Skeletal muscle cell (primary cell): ENCODE results near the gene LSMEM2.
"Not testable (repeated sequence)": the region's sequence is repeated elsewhere in the genome, so short reads cannot be mapped to it uniquely, and the experiment has no call there.

Experiments used
- DNase-seq: peaks from one replicate; pipeline ENCODE4 v3.0.0-alpha.2; 2010; ENCODE audit warnings: low read depth
- H3K4me3 ChIP-seq: 2 replicates; pipeline ENCODE4 v1.5.1; 2011; ENCODE audit warnings: low read depth, mild to moderate bottlenecking, control low read depth, low read length, moderate library complexity

Gene LSMEM2

DNA sequence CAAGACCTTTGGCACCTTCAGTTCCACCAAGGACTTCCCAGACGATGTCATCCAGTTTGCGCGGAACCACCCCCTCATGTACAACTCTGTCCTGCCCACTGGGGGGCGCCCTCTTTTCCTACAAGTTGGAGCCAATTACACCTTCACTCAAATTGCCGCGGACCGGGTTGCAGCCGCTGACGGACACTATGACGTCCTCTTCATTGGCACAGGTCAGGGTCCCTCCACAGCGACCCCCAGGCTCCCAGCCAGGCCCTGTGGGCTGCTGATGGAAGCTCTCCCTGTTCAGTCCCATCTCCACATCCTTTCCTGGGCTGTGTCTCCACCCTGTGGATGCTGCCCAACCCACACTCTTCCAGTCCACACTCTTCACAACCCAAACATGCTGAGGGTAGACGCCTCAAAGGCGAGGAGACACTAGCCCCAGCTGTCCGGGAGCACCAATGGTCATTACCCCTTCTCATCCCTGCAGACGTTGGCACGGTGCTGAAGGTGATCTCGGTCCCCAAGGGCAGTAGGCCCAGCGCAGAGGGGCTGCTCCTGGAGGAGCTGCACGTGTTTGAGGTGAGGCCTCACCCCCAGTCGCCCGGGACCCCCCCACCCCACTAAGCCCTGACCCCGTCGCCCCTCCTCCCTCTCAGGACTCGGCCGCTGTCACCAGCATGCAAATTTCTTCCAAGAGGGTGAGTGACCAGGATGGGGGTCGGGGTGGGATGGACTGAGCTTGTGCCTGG, 4.3 kb upstream of the LSMEM2 start:
- no peak overlapping the region for H3K4me3 ChIP-seq
- DNase-seq, result no peak

DNA sequence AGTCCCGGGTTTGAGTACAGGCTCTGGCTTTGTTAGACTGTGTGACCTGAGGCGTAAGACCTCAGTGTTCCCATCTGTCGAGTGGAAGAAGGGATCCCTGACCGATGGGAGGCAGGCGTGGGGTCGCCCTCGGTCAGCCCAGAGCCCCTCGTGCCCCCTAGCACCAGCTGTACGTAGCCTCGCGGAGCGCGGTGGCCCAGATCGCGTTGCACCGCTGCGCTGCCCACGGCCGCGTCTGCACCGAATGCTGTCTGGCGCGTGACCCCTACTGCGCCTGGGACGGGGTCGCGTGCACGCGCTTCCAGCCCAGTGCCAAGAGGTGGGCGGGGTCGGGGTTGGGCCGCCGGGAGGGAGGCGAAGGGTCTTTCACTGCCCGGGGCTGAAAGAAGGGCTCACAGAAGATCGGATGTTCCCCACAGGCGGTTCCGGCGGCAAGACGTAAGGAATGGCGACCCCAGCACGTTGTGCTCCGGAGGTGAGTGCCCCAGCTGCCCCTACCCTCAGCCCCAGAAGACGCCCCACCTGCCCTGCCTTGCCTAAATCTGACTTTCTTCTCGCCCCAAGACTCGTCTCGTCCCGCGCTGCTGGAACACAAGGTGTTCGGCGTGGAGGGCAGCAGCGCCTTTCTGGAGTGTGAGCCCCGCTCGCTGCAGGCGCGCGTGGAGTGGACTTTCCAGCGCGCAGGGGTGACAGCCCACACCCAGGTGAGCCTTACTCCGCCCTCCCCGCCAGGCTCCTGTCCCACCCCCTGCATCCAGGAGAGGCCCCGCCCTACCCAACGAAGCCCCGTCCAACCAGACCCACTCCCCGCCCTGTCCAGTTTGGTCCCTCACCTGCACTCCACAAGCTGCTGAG, 3.5 kb upstream of the LSMEM2 start:
- no peak overlapping the region for H3K4me3 ChIP-seq
- DNase-seq, result no peak

DNA sequence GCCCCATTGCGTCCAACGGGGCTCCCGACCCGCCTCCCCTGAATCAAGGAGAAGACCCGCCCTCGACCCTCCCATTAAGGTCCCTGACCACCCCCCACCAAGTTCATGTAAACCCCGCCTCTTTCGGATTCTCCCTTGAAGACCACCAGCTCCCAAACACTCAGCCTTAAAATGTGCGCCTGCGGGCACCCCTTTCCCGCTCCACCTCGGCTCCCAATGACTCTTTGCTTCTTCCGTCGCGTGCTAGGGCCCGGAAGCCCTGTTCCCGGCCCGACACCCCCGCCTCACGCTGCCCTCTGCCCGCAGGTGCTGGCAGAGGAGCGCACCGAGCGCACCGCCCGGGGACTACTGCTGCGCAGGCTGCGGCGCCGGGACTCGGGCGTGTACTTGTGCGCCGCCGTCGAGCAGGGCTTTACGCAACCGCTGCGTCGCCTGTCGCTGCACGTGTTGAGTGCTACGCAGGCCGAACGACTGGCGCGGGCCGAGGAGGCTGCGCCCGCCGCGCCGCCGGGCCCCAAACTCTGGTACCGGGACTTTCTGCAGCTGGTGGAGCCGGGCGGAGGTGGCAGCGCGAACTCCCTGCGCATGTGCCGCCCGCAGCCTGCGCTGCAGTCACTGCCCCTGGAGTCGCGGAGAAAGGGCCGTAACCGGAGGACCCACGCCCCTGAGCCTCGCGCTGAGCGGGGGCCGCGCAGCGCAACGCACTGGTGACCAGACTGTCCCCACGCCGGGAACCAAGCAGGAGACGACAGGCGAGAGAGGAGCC, 2.7 kb upstream of the LSMEM2 start:
- no peak for DNase-seq
- H3K4me3 ChIP-seq, result no peak overlapping the region

DNA sequence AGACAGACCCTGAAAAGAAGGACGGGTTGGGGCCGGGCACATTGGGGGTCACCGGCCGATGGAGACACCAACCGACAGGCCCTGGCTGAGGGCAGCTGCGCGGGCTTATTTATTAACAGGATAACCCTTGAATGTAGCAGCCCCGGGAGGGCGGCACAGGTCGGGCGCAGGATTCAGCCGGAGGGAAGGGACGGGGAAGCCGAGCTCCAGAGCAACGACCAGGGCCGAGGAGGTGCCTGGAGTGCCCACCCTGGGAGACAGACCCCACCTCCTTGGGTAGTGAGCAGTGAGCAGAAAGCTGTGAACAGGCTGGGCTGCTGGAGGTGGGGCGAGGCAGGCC, 2.2 kb upstream of the LSMEM2 start:
- no peak for DNase-seq
- H3K4me3 ChIP-seq, result no peak overlapping the region

DNA sequence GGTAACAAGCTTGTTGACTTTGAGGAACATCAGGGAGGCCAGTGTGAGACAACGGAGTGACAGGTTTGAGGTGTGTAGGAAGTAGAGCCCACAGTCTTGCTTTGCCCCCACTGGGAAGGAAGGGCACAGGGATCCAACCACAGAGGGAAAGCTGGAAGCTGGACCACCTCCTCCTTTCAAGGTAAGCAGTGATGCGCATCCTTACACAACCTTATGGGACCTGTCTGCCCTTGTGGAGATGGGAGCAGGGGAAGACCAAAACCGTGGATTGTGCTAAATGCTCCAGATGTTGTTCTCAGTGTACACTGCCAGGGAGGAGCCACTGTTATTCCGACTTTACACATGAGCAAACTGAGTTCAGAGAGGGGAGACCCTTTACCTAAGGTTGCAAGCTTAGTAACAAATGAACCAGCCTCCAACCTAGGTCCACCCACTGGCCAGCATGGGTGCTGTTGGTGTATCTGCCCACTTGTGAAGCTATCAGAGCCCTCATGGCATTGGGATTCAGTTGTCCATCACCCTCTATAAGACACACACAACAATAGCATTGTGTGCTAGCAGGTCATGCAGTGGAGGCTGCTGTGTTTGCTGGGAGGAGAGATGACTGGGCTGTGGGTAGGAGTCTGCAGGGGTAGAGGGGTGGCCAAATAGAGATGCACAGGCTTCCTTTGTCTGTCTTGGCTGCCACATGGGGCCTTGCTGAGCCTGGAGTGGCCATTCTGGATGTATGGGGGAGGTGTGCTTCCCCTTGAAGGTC, 586 bp upstream of the LSMEM2 start:
- no peak for DNase-seq
- no peak overlapping the region for H3K4me3 ChIP-seq

- no peak for DNase-seq
- no peak overlapping the region for H3K4me3 ChIP-seq
Observed at GRCh38 chr3:50279255-50280016, 549 bp downstream of the LSMEM2 start.

GRCh38 chr3:50284121-50284520, 5.2 kb downstream of the LSMEM2 start:
- DNase-seq, H3K4me3 ChIP-seq: not testable (repeated sequence)

DNA sequence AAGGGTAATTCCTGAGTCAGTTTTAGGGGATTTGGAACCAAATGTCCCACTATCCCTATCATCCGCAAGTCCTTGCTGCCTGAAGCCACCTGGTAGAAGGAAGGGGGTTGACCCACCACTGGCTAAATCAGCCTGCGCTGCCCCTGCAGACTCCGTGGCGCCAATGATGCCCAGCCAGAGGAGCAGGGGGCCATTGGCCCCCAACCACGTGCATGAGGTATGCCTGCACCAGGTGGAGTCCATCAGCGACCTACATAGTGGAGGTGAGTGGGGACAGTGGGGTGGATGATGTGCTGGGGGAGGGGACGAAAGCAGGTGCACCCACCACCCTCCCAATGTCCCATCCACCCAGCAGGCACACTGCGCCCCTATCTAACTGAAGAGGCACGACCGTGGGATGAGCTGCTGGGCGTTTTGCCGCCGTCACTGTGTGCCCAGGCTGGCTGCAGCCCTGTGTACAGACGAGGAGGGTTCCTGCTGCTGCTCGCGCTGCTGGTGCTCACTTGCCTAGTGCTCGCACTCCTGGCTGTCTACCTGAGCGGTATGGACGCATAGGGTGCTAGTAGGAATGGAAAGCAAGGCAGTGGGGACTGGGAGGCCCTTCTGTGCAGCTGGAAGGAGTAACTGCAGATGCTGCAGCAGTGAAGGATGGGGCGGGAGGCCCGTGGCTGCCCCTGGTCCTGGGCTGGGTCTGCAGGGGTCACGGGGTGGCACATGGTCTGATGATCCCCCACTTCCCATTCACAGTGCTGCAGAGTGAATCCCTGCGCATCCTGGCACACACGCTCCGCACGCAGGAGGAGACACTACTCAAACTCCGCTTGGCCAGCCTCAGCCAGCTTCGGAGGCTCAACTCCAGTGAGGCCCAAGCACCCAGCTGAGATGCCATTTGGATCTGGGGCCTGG, 7.7 kb downstream of the LSMEM2 start:
- DNase-seq, result no peak
- no peak overlapping the region for H3K4me3 ChIP-seq

DNA sequence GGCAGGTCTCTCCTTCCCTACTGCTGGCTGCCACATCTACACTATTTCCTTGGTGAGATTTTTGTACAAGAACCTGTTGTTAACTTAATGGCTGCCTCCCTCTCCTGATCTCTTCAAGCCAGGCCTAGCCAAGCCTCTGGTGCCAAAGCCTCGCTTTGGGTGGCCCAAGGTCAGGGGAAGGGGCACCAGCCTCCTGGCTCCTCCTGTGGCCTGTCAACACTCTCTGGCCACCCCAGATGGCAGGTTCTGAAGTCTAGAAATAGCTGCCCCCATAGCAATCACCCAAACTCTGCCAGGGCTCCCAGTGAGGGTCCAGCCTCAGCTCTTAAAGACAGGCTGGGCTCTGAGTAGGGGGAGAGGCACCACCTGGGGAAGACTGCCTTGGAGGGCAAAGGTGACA, 8.4 kb downstream of the LSMEM2 start:
- H3K4me3 ChIP-seq, result no peak overlapping the region

GRCh38 chr3:50288387-50289007, 9.6 kb downstream of the LSMEM2 start:
- no peak overlapping the region for H3K4me3 ChIP-seq

More for the DNA sequence above, 8.4 kb downstream of the LSMEM2 start:
- DNase-seq, result no peak

DNA sequence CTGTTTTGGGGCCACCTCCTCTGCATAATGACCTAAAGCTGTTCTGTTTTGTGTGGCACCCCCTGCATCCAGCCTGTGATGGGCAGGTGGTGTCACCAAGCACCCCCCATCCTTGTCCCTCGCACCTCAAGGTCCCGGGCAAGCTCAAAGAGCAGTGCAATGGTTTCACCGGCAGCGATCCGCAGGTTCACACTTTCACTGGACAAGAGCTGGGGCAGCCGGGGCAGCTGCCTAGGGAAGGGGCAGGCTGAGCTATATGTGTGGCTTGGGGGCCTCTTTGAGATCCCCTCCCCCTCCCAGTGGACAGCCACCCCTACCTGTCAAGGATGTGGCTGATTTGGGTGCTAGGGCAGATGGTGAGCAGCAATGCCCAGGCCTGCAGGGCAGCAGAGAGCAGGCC, 10.2 kb downstream of the LSMEM2 start:
- DNase-seq, result no peak
- no peak overlapping the region for H3K4me3 ChIP-seq

More at GRCh38 chr3:50288387-50289007, 9.6 kb downstream of the LSMEM2 start:
- no peak for DNase-seq

- no peak for DNase-seq
- H3K4me3 ChIP-seq, result no peak overlapping the region
Observed at GRCh38 chr3:50290161-50290641, 11.3 kb downstream of the LSMEM2 start.

GRCh38 chr3:50292159-50293078, 13.5 kb downstream of the LSMEM2 start, which contains the start of gene IFRD2:
TSS of gene IFRD2 (minus strand) at chr3:50292429. CDS start at chr3:50292274, 155 bp downstream.
- peak; percentile 91 for DNase-seq

DNA sequence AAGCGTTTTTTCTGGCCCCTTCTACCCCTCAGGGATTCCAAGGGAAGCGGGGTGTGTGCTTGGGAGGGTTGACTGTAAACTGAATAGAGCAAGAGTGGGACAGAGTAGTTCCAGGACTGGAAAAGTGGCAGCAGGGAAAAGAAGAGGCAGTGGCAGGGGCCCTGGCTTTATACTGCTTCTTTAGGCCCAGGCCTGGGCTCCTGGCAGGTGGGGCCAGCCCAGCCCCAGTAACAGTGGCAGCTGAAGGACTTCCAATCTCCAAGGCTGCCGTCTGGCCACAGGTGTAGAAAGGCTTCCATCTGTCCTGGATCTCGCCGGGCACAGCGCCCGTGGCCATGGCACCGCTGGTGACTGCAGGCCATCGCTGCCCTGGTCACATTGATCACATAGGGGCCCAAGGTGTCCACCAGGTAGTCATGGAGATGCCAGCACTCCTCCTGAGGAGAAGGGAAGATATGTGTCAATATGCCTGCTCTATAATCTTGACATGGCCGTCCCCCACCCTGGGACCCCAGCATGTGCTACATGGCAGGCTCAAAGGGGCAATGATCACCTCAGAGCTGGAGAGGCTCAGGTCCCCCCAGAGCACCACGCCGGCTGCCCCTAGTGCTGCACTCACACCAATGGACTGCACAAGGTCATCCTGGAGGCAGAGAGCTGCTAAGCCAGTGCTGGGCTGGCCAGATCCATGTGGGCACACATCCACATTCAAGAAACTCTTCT, 14.4 kb downstream of the LSMEM2 start:
- no peak for DNase-seq
- H3K4me3 ChIP-seq, result no peak overlapping the region

More at GRCh38 chr3:50292159-50293078, 13.5 kb downstream of the LSMEM2 start, which contains the start of gene IFRD2:
- H3K4me3 ChIP-seq, result peak within 1 kb of the TSS; percentile 92

DNA sequence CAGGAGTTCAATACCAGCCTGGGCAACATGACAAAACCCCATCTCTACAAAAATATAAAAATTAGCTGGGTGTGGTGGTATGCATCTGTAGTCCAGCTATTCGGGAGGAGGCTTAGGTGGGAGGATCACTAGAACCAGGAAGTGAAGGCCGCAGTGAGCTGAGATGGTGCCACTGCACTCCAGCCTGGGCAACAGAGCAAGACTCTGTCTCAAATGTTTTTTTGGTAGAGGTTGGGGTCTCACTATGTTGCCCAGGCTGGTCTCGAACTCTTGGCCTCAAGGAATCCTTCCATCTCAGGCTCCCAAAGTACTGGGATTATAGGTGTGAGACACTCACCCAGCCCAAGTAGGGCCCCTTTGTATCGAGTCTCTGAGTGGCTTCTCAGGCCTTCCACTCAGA, 15.2 kb downstream of the LSMEM2 start:
- DNase-seq, result no peak
- no peak overlapping the region for H3K4me3 ChIP-seq
